Left lung (tissue), 10 donors: ENCODE results near the gene PNKD. TPM values are rescaled to one million over a fixed set of nuclear protein-coding genes. Genes with fewer than 3 reads are reported as not detected.

ENCODE experiments used
- ATAC-seq: fragments of 200-7000 bp; cut with Tn5 transposase; one replicate; pipeline ENCODE4 v1.9.1; 2020; ENCODE audit warnings: moderate library complexity
- DNase-seq, 4 donors: peaks; one replicate each; pipeline ENCODE4 v3.0.0-alpha.2; 2013 to 2020
- H3K27ac ChIP-seq, 2 donors: fragments of 200-600 bp; sonication (generic) in 1 of 2; one replicate each; pipeline versions ENCODE4 v1.5.0 to v1.8.0; 2020 to 2021
- H3K27me3 ChIP-seq, 2 donors: fragments of 200-600 bp; sonication (generic) in 1 of 2; one replicate each; pipeline versions ENCODE4 v1.5.0 to v1.8.0; 2020 to 2021
- H3K36me3 ChIP-seq, 2 donors: fragments of 200-600 bp; sonication (generic) in 1 of 2; one replicate each; pipeline versions ENCODE4 v1.5.0 to v1.8.0; 2020 to 2021
- H3K4me1 ChIP-seq, 2 donors: fragments of 200-600 bp; one replicate each; pipeline ENCODE4 v1.8.0; 2021
- H3K4me3 ChIP-seq, 2 donors: fragments of 200-600 bp; sonication (generic) in 1 of 2; one replicate each; pipeline versions ENCODE4 v1.5.0 to v1.8.0; 2020 to 2021; ENCODE audit warnings: mild to moderate bottlenecking in 1 of 2
- H3K9me3 ChIP-seq, 2 donors: fragments of 200-600 bp; sonication (generic) in 1 of 2; one replicate each; pipeline versions ENCODE4 v1.5.0 to v1.8.0; 2020 to 2021
- CTCF ChIP-seq, 2 donors: fragments of 200-600 bp; sonication (generic) in 1 of 2; IDR thresholded peaks; one replicate each; pipeline versions ENCODE4 v1.5.0 to v1.8.0; 2021; ENCODE audit warnings: antibody characterized with exemption in 2 of 2
- intact Hi-C, 2 donors: fragments of 100-400 bp; cut with DNase I; formaldehyde crosslinking; loops; one replicate each; pipeline versions ENCODE4 v1.11.2 to v1.14.2; 2022
- polyA plus RNA-seq, 6 donors: library from polyadenylated mRNA; unstranded; fragments of 120-200 nt; gene quantifications; one replicate each; pipeline ENCODE4 v1.2.1, GENCODE V29; 2013; ENCODE audit not compliant: insufficient read length in 6 of 6
- total RNA-seq, 2 donors: library from RNA; stranded (reverse); fragmentation: NEBNext Ultra II Directional; extraction: Animal tissue kit (Norgen Biotek cat#: 25700); gene quantifications; one replicate each; pipeline ENCODE4 v1.2.1, GENCODE V29; 2021
- donor health status: DM: no; HTN: yes; CAD: no.
- donor health status: DM: no; HTN: no; CAD: no.

Gene PNKD
- total and polyA plus RNA-seq, 8 donors: 58.2 to 96.8 (median 62.4) TPM

GRCh38 chr2:218275371-218276072 is 5.2 kb downstream of the PNKD start:
- intact Hi-C loops: loop anchor here in 1 of 2 donors (10.0 kb wide), 1 partner anchor 119 kb away; the partner anchor contains the start of gene CTDSP1
- no peak for DNase-seq
- no peak for TF ChIP-seq CTCF (IDR thresholded peaks at IDR 0.05)
- no peaks in the 10 kb centered on the region for H3K9me3 ChIP-seq
- H3K4me3 ChIP-seq: no peak overlapping the region
- H3K36me3 ChIP-seq: peaks cover 5 to 73% of the 10 kb centered on the region in 2 donors
- no peak for ATAC-seq
- H3K27ac ChIP-seq: peak overlapping the region in 1 of 2 donors; percentile 53
- no peaks in the 10 kb centered on the region for H3K27me3 ChIP-seq
- H3K4me1 ChIP-seq: peaks cover 27 to 62% of the 10 kb centered on the region in 2 donors

GRCh38 chr2:218276986-218277755 is 6.9 kb downstream of the PNKD start:
- H3K27ac ChIP-seq: no peak overlapping the region
- DNase-seq: no peak
- H3K4me3 ChIP-seq: no peak overlapping the region
- H3K9me3 ChIP-seq: no peaks in the 10 kb centered on the region
- H3K27me3 ChIP-seq: no peaks in the 10 kb centered on the region
- ATAC-seq: no peak
- H3K36me3 ChIP-seq: peaks cover 5 to 90% of the 10 kb centered on the region in 2 donors
- TF ChIP-seq CTCF (IDR thresholded peaks at IDR 0.05): no peak
- peaks cover 13 to 57% of the 10 kb centered on the region in 2 donors for H3K4me1 ChIP-seq
- intact Hi-C loops: loop anchor here in 1 of 2 donors (10.0 kb wide), 1 partner anchor 118 kb away; the partner anchor contains the start of gene CTDSP1

- H3K36me3 ChIP-seq: peaks cover 5 to 97% of the 10 kb centered on the region in 2 donors
- H3K4me3 ChIP-seq: no peak overlapping the region
- ATAC-seq (no peak), DNase-seq (no peak)
- peaks cover 13 to 57% of the 10 kb centered on the region in 2 donors for H3K4me1 ChIP-seq
- H3K9me3 ChIP-seq: no peaks in the 10 kb centered on the region
- H3K27ac ChIP-seq: no peak overlapping the region
- intact Hi-C loops: loop anchor here in 1 of 2 donors (10.0 kb wide), 1 partner anchor 117 kb away; the partner anchor contains the start of gene CTDSP1
- no peak for TF ChIP-seq CTCF (IDR thresholded peaks at IDR 0.05)
- H3K27me3 ChIP-seq: no peaks in the 10 kb centered on the region
Observed at GRCh38 chr2:218277921-218278320, 7.6 kb downstream of the PNKD start.

- peaks cover 5 to 100% of the 10 kb centered on the region in 2 donors for H3K36me3 ChIP-seq
- H3K4me3 ChIP-seq: no peak overlapping the region
- no peak for ATAC-seq
Observed at GRCh38 chr2:218278531-218279360, 8.4 kb downstream of the PNKD start.

More at GRCh38 chr2:218278531-218279360, 8.4 kb downstream of the PNKD start:
- Histone ChIP-seq H3K27ac (no peak overlapping the region), H3K27me3 (no peaks in the 10 kb centered on the region), H3K9me3 (no peaks in the 10 kb centered on the region), H3K4me1 (peaks cover 16 to 59% of the 10 kb centered on the region in 2 donors)
- intact Hi-C loops: loop anchor here in 1 of 2 donors (10.0 kb wide), 1 partner anchor 116 kb away; the partner anchor contains the start of gene CTDSP1
- DNase-seq: peak in 1 of 4 donors; percentile 58
- TF ChIP-seq CTCF (IDR thresholded peaks at IDR 0.05): no peak
